ENCODE results near the gene PLA2G4C. TPM values are rescaled to one million over a fixed set of nuclear protein-coding genes. Genes with fewer than 3 reads are reported as not detected.

The PLA2G4C gene
- total and polyA plus RNA-seq, 2 donors from 2014 or later = 11.0 to 16.5 TPM

DNA sequence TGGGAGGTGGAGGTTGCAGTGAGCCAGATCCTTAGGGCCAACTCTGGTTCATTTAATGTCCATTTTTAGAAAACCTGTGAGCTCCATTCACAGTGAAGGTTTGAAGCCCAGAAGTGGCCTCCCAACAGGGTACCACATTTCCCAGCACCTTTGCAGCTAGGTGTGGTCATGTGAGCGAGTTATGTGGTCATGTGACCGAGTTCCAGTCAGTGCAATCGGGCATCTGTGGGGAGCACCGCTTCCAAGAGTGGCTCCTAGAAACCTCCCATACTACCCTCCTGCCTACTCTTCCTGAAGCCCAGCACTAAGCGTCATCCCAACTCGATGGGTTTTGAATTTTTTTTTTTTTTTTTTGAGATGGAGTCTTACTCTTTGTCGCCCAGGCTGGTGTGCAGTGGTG is 663 bp upstream of the PLA2G4C start:
- peak overlapping the region in 1 of 3 donors; percentile 71 for H3K4me3 ChIP-seq (ENCODE audit: low read length in 3 of 3)
- FAIRE-seq = no peak
- no peaks in the 10 kb centered on the region for H3K9me3 ChIP-seq (ENCODE audit: control insufficient read depth in 2 of 3, insufficient read depth in 1 of 3, low read length in 3 of 3)
- H3K27ac ChIP-seq (ENCODE audit: low read depth in 2 of 2, low read length in 2 of 2) = peak overlapping the region; percentile 96 to 98
- H3K4me1 ChIP-seq (ENCODE audit: control insufficient read depth in 2 of 3, insufficient read depth in 2 of 3, low read depth in 1 of 3, low read length in 3 of 3) = peaks cover 0 to 5% (median 0%) of the 10 kb centered on the region in 3 donors
- intact Hi-C loops (cut with DNase I) = no loop called here
- H3K9ac ChIP-seq (ENCODE audit: low read length in 3 of 3) = no peak overlapping the region
- H3K27me3 ChIP-seq (ENCODE audit: control insufficient read depth, insufficient read depth, low read length) = no peaks in the 10 kb centered on the region
- no peaks in the 10 kb centered on the region for H3K36me3 ChIP-seq (ENCODE audit: control insufficient read depth in 2 of 3, insufficient read depth in 3 of 3, low read length in 3 of 3)
- peak in 1 of 5 donors; percentile 25 for DNase-seq
- TF ChIP-seq, protein P1, sequence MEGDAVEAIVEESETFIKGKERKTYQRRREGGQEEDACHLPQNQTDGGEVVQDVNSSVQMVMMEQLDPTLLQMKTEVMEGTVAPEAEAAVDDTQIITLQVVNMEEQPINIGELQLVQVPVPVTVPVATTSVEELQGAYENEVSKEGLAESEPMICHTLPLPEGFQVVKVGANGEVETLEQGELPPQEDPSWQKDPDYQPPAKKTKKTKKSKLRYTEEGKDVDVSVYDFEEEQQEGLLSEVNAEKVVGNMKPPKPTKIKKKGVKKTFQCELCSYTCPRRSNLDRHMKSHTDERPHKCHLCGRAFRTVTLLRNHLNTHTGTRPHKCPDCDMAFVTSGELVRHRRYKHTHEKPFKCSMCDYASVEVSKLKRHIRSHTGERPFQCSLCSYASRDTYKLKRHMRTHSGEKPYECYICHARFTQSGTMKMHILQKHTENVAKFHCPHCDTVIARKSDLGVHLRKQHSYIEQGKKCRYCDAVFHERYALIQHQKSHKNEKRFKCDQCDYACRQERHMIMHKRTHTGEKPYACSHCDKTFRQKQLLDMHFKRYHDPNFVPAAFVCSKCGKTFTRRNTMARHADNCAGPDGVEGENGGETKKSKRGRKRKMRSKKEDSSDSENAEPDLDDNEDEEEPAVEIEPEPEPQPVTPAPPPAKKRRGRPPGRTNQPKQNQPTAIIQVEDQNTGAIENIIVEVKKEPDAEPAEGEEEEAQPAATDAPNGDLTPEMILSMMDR (IDR thresholded peaks at IDR 0.05; ENCODE audit: borderline replicate concordance, extremely low read depth, insufficient read depth) = no peak

DNA sequence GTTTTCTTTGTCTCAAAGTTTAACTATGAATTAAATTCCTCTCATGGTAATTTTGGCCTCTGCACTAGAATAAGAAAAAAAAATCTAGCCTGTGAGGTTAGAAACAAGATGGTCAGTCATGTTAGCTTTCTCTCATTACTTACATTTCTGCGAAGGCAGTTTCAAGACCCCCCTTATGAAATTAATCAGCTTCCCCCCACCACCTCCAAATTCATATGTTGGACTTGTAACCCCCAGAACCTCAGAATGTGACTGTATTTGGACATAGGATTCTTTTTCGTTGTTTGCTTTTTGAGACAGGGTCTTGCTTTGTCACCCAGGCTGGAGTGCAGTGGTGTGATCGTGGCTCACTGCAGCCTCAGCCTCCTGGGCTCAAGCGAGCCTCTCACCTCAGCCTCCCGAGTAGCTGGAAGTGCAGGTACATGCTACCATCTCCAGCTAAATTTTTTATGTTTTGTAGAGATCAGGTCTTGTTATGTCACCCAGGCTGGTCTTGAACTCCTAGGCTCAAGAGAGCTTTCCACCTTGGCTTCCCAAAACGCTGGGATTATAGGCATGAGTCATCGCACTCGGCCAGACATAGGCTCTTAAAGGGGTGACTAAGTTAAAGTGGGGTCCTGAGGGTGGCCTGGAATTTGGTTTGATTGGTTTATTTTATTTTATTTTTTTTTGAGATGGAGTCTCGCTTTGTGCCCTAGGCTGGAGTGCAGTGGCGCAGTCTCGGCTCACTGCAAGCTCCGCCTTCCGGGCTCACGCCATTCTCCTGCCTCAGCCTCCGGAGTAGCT is 1.4 kb downstream of the PLA2G4C start:
- Histone ChIP-seq H3K27ac (ENCODE audit: low read depth in 2 of 2, low read length in 2 of 2) (no peak overlapping the region), H3K4me1 (ENCODE audit: control insufficient read depth in 2 of 3, insufficient read depth in 2 of 3, low read depth in 1 of 3, low read length in 3 of 3) (peaks cover 0 to 5% (median 0%) of the 10 kb centered on the region in 3 donors), H3K27me3 (ENCODE audit: control insufficient read depth, insufficient read depth, low read length) (no peaks in the 10 kb centered on the region), H3K9ac (ENCODE audit: low read length in 3 of 3) (no peak overlapping the region), H3K36me3 (ENCODE audit: control insufficient read depth in 2 of 3, insufficient read depth in 3 of 3, low read length in 3 of 3) (peaks cover 0 to 1% (median 0%) of the 10 kb centered on the region in 3 donors), H3K9me3 (ENCODE audit: control insufficient read depth in 2 of 3, insufficient read depth in 1 of 3, low read length in 3 of 3) (no peaks in the 10 kb centered on the region), H3K4me3 (ENCODE audit: low read length in 3 of 3) (no peak overlapping the region)
- TF ChIP-seq, protein P1 (IDR thresholded peaks at IDR 0.05; ENCODE audit: borderline replicate concordance, extremely low read depth, insufficient read depth) = no peak
- DNase-seq (no peak), FAIRE-seq (no peak)
- intact Hi-C loops (cut with DNase I) = loop anchor here (10.0 kb wide), 1 partner anchor 46 kb away; no protein-coding TSS in a partner anchor

DNA sequence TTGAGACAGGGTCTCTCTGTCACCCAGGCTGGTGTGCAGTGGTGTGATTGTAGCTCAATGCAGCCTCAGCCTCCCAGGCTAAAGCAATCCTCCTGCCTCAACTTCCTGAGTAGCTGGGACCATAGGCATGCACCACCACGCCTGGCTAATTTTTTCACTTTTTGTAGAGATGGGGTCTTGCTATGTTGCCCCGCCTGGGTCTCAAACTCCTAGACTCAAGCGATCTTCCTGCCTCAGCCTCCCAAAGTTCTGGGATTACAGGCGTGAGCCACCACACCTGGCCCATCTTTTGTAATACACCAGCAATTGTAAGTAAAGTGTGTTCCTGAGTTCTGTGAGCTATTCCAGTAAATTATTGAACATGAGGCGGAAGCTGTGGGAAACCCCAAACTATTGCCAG is 6.7 kb downstream of the PLA2G4C start:
- Histone ChIP-seq H3K27me3 (ENCODE audit: control insufficient read depth, insufficient read depth, low read length) (no peaks in the 10 kb centered on the region), H3K4me3 (ENCODE audit: low read length in 3 of 3) (no peak overlapping the region), H3K9ac (ENCODE audit: low read length in 3 of 3) (no peak overlapping the region), H3K4me1 (ENCODE audit: control insufficient read depth in 2 of 3, insufficient read depth in 2 of 3, low read depth in 1 of 3, low read length in 3 of 3) (no peaks in the 10 kb centered on the region), H3K9me3 (ENCODE audit: control insufficient read depth in 2 of 3, insufficient read depth in 1 of 3, low read length in 3 of 3) (no peaks in the 10 kb centered on the region), H3K36me3 (ENCODE audit: control insufficient read depth in 2 of 3, insufficient read depth in 3 of 3, low read length in 3 of 3) (peaks cover 0 to 2% (median 0%) of the 10 kb centered on the region in 3 donors), H3K27ac (ENCODE audit: low read depth in 2 of 2, low read length in 2 of 2) (no peak overlapping the region)
- intact Hi-C loops (cut with DNase I) = loop anchor here (10.0 kb wide), 1 partner anchor 51 kb away; no protein-coding TSS in a partner anchor
- TF ChIP-seq, protein P1 (IDR thresholded peaks at IDR 0.05; ENCODE audit: borderline replicate concordance, extremely low read depth, insufficient read depth) = no peak
- FAIRE-seq = no peak
- DNase-seq = no peak

Data from kidney (tissue), 14 donors.